ENCODE data around the gene KIAA0586.
"Not testable (repeated sequence)": the region's sequence is repeated elsewhere in the genome, so short reads cannot be mapped to it uniquely, and the experiment has no call there.

The KIAA0586 gene

GRCh38 chr14:58415636-58416547, 11.6 kb upstream of the KIAA0586 start:
- H3K36me3 ChIP-seq (ENCODE audit: control insufficient read depth in 2 of 2, insufficient read depth in 2 of 2, low read length in 2 of 2), result peaks cover 15% of the 10 kb centered on the region in 2 donors
- H3K4me3 ChIP-seq (ENCODE audit: low read length in 2 of 2), result no peak overlapping the region
- no peak overlapping the region for H3K27ac ChIP-seq (ENCODE audit: low read length)
- H3K27me3 ChIP-seq (ENCODE audit: control insufficient read depth in 1 of 2, insufficient read depth in 2 of 2, low read length in 2 of 2), result no peaks in the 10 kb centered on the region
- H3K9me3 ChIP-seq (ENCODE audit: control insufficient read depth in 2 of 2, low read length in 2 of 2), result no peaks in the 10 kb centered on the region
- H3K9ac ChIP-seq (ENCODE audit: low read length in 2 of 2), result no peak overlapping the region
- no peaks in the 10 kb centered on the region for H3K4me1 ChIP-seq (ENCODE audit: control insufficient read depth, insufficient read depth, low read length)

GRCh38 chr14:58416934-58417333, 10.6 kb upstream of the KIAA0586 start:
- H3K27ac ChIP-seq (ENCODE audit: low read length); H3K9me3 ChIP-seq (ENCODE audit: control insufficient read depth in 2 of 2, low read length in 2 of 2); H3K4me1 ChIP-seq (ENCODE audit: control insufficient read depth, insufficient read depth, low read length); H3K27me3 ChIP-seq (ENCODE audit: control insufficient read depth in 1 of 2, insufficient read depth in 2 of 2, low read length in 2 of 2); H3K9ac ChIP-seq (ENCODE audit: low read length in 2 of 2); H3K4me3 ChIP-seq (ENCODE audit: low read length in 2 of 2): not testable (repeated sequence)
- peaks cover 17% of the 10 kb centered on the region in 2 donors for H3K36me3 ChIP-seq (ENCODE audit: control insufficient read depth in 2 of 2, insufficient read depth in 2 of 2, low read length in 2 of 2)

- Histone ChIP-seq H3K36me3 (ENCODE audit: control insufficient read depth in 2 of 2, insufficient read depth in 2 of 2, low read length in 2 of 2) (peaks cover under 1 to 3% of the 10 kb centered on the region in 2 donors), H3K4me3 (ENCODE audit: low read length in 2 of 2) (peak overlapping the region; percentile 91 to 99), H3K4me1 (ENCODE audit: control insufficient read depth, insufficient read depth, low read length) (peaks cover 4% of the 10 kb centered on the region), H3K27me3 (ENCODE audit: control insufficient read depth in 1 of 2, insufficient read depth in 2 of 2, low read length in 2 of 2) (no peaks in the 10 kb centered on the region), H3K27ac (ENCODE audit: low read length) (peak overlapping the region; percentile 91), H3K9me3 (ENCODE audit: control insufficient read depth in 2 of 2, low read length in 2 of 2) (no peaks in the 10 kb centered on the region), H3K9ac (ENCODE audit: low read length in 2 of 2) (peak overlapping the region; percentile 96 to 99)
Measured at GRCh38 chr14:58426670-58427280, 744 bp upstream of the KIAA0586 start.

GRCh38 chr14:58428118-58428683, 682 bp downstream of the KIAA0586 start:
- H3K9ac ChIP-seq (ENCODE audit: low read length in 2 of 2), result peak overlapping the region; percentile 96 to 99
- H3K27ac ChIP-seq (ENCODE audit: low read length), result peak overlapping the region; percentile 91
- peaks cover 4% of the 10 kb centered on the region for H3K4me1 ChIP-seq (ENCODE audit: control insufficient read depth, insufficient read depth, low read length)
- peaks cover 4 to 10% of the 10 kb centered on the region in 2 donors for H3K36me3 ChIP-seq (ENCODE audit: control insufficient read depth in 2 of 2, insufficient read depth in 2 of 2, low read length in 2 of 2)
- peak overlapping the region; percentile 91 to 99 for H3K4me3 ChIP-seq (ENCODE audit: low read length in 2 of 2)
- no peaks in the 10 kb centered on the region for H3K9me3 ChIP-seq (ENCODE audit: control insufficient read depth in 2 of 2, low read length in 2 of 2)
- no peaks in the 10 kb centered on the region for H3K27me3 ChIP-seq (ENCODE audit: control insufficient read depth in 1 of 2, insufficient read depth in 2 of 2, low read length in 2 of 2)

- peaks cover 5 to 10% of the 10 kb centered on the region in 2 donors for H3K36me3 ChIP-seq (ENCODE audit: control insufficient read depth in 2 of 2, insufficient read depth in 2 of 2, low read length in 2 of 2)
- H3K9ac ChIP-seq (ENCODE audit: low read length in 2 of 2), result no peak overlapping the region
- no peak overlapping the region for H3K4me3 ChIP-seq (ENCODE audit: low read length in 2 of 2)
- peaks cover 4% of the 10 kb centered on the region for H3K4me1 ChIP-seq (ENCODE audit: control insufficient read depth, insufficient read depth, low read length)
- H3K27me3 ChIP-seq (ENCODE audit: control insufficient read depth in 1 of 2, insufficient read depth in 2 of 2, low read length in 2 of 2), result no peaks in the 10 kb centered on the region
- H3K9me3 ChIP-seq (ENCODE audit: control insufficient read depth in 2 of 2, low read length in 2 of 2), result no peaks in the 10 kb centered on the region
- H3K27ac ChIP-seq (ENCODE audit: low read length), result no peak overlapping the region
Measured at GRCh38 chr14:58430156-58430555, 2.6 kb downstream of the KIAA0586 start.

GRCh38 chr14:58439476-58439875, 12.0 kb downstream of the KIAA0586 start:
- no peak overlapping the region for H3K9ac ChIP-seq (ENCODE audit: low read length in 2 of 2)
- no peaks in the 10 kb centered on the region for H3K9me3 ChIP-seq (ENCODE audit: control insufficient read depth in 2 of 2, low read length in 2 of 2)
- H3K27ac ChIP-seq (ENCODE audit: low read length), result no peak overlapping the region
- no peaks in the 10 kb centered on the region for H3K27me3 ChIP-seq (ENCODE audit: control insufficient read depth in 1 of 2, insufficient read depth in 2 of 2, low read length in 2 of 2)
- H3K36me3 ChIP-seq (ENCODE audit: control insufficient read depth in 2 of 2, insufficient read depth in 2 of 2, low read length in 2 of 2), result peaks cover 2 to 12% of the 10 kb centered on the region in 2 donors
- no peak overlapping the region for H3K4me3 ChIP-seq (ENCODE audit: low read length in 2 of 2)
- H3K4me1 ChIP-seq (ENCODE audit: control insufficient read depth, insufficient read depth, low read length), result no peaks in the 10 kb centered on the region

GRCh38 chr14:58444627-58445026, 17.1 kb downstream of the KIAA0586 start:
- Histone ChIP-seq H3K9ac (ENCODE audit: low read length in 2 of 2) (no peak overlapping the region), H3K27ac (ENCODE audit: low read length) (no peak overlapping the region), H3K4me1 (ENCODE audit: control insufficient read depth, insufficient read depth, low read length) (no peaks in the 10 kb centered on the region), H3K4me3 (ENCODE audit: low read length in 2 of 2) (no peak overlapping the region), H3K9me3 (ENCODE audit: control insufficient read depth in 2 of 2, low read length in 2 of 2) (no peaks in the 10 kb centered on the region), H3K36me3 (ENCODE audit: control insufficient read depth in 2 of 2, insufficient read depth in 2 of 2, low read length in 2 of 2) (peaks cover 13 to 21% of the 10 kb centered on the region in 2 donors), H3K27me3 (ENCODE audit: control insufficient read depth in 1 of 2, insufficient read depth in 2 of 2, low read length in 2 of 2) (no peaks in the 10 kb centered on the region)

GRCh38 chr14:58455593-58456265, 28.2 kb downstream of the KIAA0586 start:
- no peak overlapping the region for H3K4me3 ChIP-seq (ENCODE audit: low read length in 2 of 2)
- no peaks in the 10 kb centered on the region for H3K9me3 ChIP-seq (ENCODE audit: control insufficient read depth in 2 of 2, low read length in 2 of 2)

GRCh38 chr14:58460772-58461171, 33.3 kb downstream of the KIAA0586 start:
- Histone ChIP-seq H3K4me1 (ENCODE audit: control insufficient read depth, insufficient read depth, low read length) (no peaks in the 10 kb centered on the region), H3K27me3 (ENCODE audit: control insufficient read depth in 1 of 2, insufficient read depth in 2 of 2, low read length in 2 of 2) (no peaks in the 10 kb centered on the region), H3K4me3 (ENCODE audit: low read length in 2 of 2) (no peak overlapping the region), H3K27ac (ENCODE audit: low read length) (no peak overlapping the region), H3K36me3 (ENCODE audit: control insufficient read depth in 2 of 2, insufficient read depth in 2 of 2, low read length in 2 of 2) (peaks cover 9 to 13% of the 10 kb centered on the region in 2 donors), H3K9ac (ENCODE audit: low read length in 2 of 2) (no peak overlapping the region), H3K9me3 (ENCODE audit: control insufficient read depth in 2 of 2, low read length in 2 of 2) (no peaks in the 10 kb centered on the region)

More at GRCh38 chr14:58455593-58456265, 28.2 kb downstream of the KIAA0586 start:
- no peak overlapping the region for H3K9ac ChIP-seq (ENCODE audit: low read length in 2 of 2)
- H3K36me3 ChIP-seq (ENCODE audit: control insufficient read depth in 2 of 2, insufficient read depth in 2 of 2, low read length in 2 of 2), result peaks cover 14 to 17% of the 10 kb centered on the region in 2 donors
- H3K27me3 ChIP-seq (ENCODE audit: control insufficient read depth in 1 of 2, insufficient read depth in 2 of 2, low read length in 2 of 2), result no peaks in the 10 kb centered on the region
- no peaks in the 10 kb centered on the region for H3K4me1 ChIP-seq (ENCODE audit: control insufficient read depth, insufficient read depth, low read length)
- H3K27ac ChIP-seq (ENCODE audit: low read length), result no peak overlapping the region

- H3K27ac ChIP-seq (ENCODE audit: low read length), result no peak overlapping the region
Measured at GRCh38 chr14:58463147-58463546, 35.6 kb downstream of the KIAA0586 start.

More at GRCh38 chr14:58463147-58463546, 35.6 kb downstream of the KIAA0586 start:
- Histone ChIP-seq H3K9ac (ENCODE audit: low read length in 2 of 2) (no peak overlapping the region), H3K9me3 (ENCODE audit: control insufficient read depth in 2 of 2, low read length in 2 of 2) (no peaks in the 10 kb centered on the region), H3K36me3 (ENCODE audit: control insufficient read depth in 2 of 2, insufficient read depth in 2 of 2, low read length in 2 of 2) (peaks cover 15 to 16% of the 10 kb centered on the region in 2 donors), H3K4me1 (ENCODE audit: control insufficient read depth, insufficient read depth, low read length) (no peaks in the 10 kb centered on the region), H3K4me3 (ENCODE audit: low read length in 2 of 2) (no peak overlapping the region), H3K27me3 (ENCODE audit: control insufficient read depth in 1 of 2, insufficient read depth in 2 of 2, low read length in 2 of 2) (no peaks in the 10 kb centered on the region)
